HG02870 (cell line): ENCODE results near the gene INPP4B.

Source experiments
- ATAC-seq: cut with Tn5 transposase; IDR thresholded peaks from one replicate; pipeline ENCODE4 v1.9.1; 2021; ENCODE audit warnings: mild to moderate bottlenecking, moderate library complexity; ENCODE audit not compliant: unreplicated experiment

INPP4B gene

GRCh38 chr4:142272452-142272851, 573.6 kb downstream of the INPP4B start:
- no peak for ATAC-seq

GRCh38 chr4:142271832-142272231, 574.3 kb downstream of the INPP4B start:
- no peak for ATAC-seq

- no peak for ATAC-seq
Measured at GRCh38 chr4:142267101-142267500, 579.0 kb downstream of the INPP4B start.

GRCh38 chr4:142265946-142266345, 580.2 kb downstream of the INPP4B start:
- ATAC-seq = no peak

- ATAC-seq = no peak
Measured at GRCh38 chr4:142265536-142265935, 580.6 kb downstream of the INPP4B start.

GRCh38 chr4:142264961-142265360, 581.1 kb downstream of the INPP4B start:
- ATAC-seq = no peak

- no peak for ATAC-seq
Measured at GRCh38 chr4:142262956-142263355, 583.1 kb downstream of the INPP4B start.

GRCh38 chr4:142248946-142249345, 597.2 kb downstream of the INPP4B start:
- ATAC-seq = no peak

- no peak for ATAC-seq
Measured at GRCh38 chr4:142243255-142243654, 602.8 kb downstream of the INPP4B start.

- no peak for ATAC-seq
Measured at GRCh38 chr4:142242156-142242555, 603.9 kb downstream of the INPP4B start.

- no peak for ATAC-seq
Measured at GRCh38 chr4:142238589-142238988, 607.5 kb downstream of the INPP4B start.

- ATAC-seq = no peak
Measured at GRCh38 chr4:142236268-142236667, 609.8 kb downstream of the INPP4B start.

GRCh38 chr4:142231787-142232186, 614.3 kb downstream of the INPP4B start:
- ATAC-seq = no peak

- ATAC-seq = no peak
Measured at GRCh38 chr4:142230991-142231390, 615.1 kb downstream of the INPP4B start.

GRCh38 chr4:142226014-142226413, 620.1 kb downstream of the INPP4B start:
- ATAC-seq = no peak

GRCh38 chr4:142222127-142222526, 624.0 kb downstream of the INPP4B start:
- ATAC-seq = no peak

- ATAC-seq = no peak
Measured at GRCh38 chr4:142218726-142219125, 627.4 kb downstream of the INPP4B start.

- ATAC-seq = no peak
Measured at GRCh38 chr4:142211444-142211843, 634.7 kb downstream of the INPP4B start.

- ATAC-seq = no peak
Measured at GRCh38 chr4:142203505-142203904, 642.6 kb downstream of the INPP4B start.

GRCh38 chr4:142202404-142203332, 643.4 kb downstream of the INPP4B start:
- peak; percentile 93 for ATAC-seq

- ATAC-seq = no peak
Measured at GRCh38 chr4:142201041-142201440, 645.1 kb downstream of the INPP4B start.

- no peak for ATAC-seq
Measured at GRCh38 chr4:142194905-142195304, 651.2 kb downstream of the INPP4B start.

GRCh38 chr4:142191901-142192300, 654.2 kb downstream of the INPP4B start:
- no peak for ATAC-seq
